Suprapubic skin (tissue), 4 donors: ENCODE measurements around the gene ZSWIM8. TPM values are rescaled to one million over a fixed set of nuclear protein-coding genes. Genes with fewer than 3 reads are reported as not detected.

Experiments used
- DNase-seq, 2 donors: peaks; one replicate each; pipeline ENCODE4 v3.0.0-alpha.2; 2019; ENCODE audit warnings: low spot score in 2 of 2
- H3K27ac ChIP-seq: fragments of 200-600 bp; sonication (generic); one replicate; pipeline ENCODE4 v1.5.1; 2019
- H3K27me3 ChIP-seq: fragments of 200-600 bp; sonication (generic); one replicate; pipeline ENCODE4 v1.5.1; 2019
- H3K36me3 ChIP-seq: fragments of 200-600 bp; sonication (generic); one replicate; pipeline ENCODE4 v1.5.1; 2019
- H3K4me1 ChIP-seq: fragments of 200-600 bp; sonication (generic); one replicate; pipeline ENCODE4 v1.5.1; 2019
- H3K4me3 ChIP-seq: fragments of 200-600 bp; sonication (generic); one replicate; pipeline ENCODE4 v1.5.1; 2019; ENCODE audit warnings: mild to moderate bottlenecking
- H3K9me3 ChIP-seq: fragments of 200-600 bp; sonication (generic); one replicate; pipeline ENCODE4 v1.5.1; 2019
- CTCF ChIP-seq, 2 donors: fragments of 200-600 bp in 1 of 2; fragments of 450-650 bp in 1 of 2; sonication (generic) in 1 of 2; IDR thresholded peaks; one replicate each; pipeline ENCODE4 v1.5.1; 2016 to 2019; ENCODE audit warnings: antibody characterized with exemption in 2 of 2, mild to moderate bottlenecking in 1 of 2, moderate library complexity in 1 of 2
- EP300 ChIP-seq: sonication (generic); formaldehyde crosslinking; IDR thresholded peaks from one replicate; pipeline ENCODE4 v1.6.1; 2017; ENCODE audit warnings: antibody characterized with exemption
- POLR2A ChIP-seq, 2 donors: fragments of 450-650 bp; IDR thresholded peaks; one replicate each; pipeline ENCODE4 v1.6.1; 2017; ENCODE audit warnings: antibody characterized with exemption in 2 of 2, mild to moderate bottlenecking in 2 of 2, moderate library complexity in 2 of 2
- POLR2AphosphoS5 ChIP-seq, 3 donors: sonication (generic); formaldehyde crosslinking; IDR thresholded peaks; one replicate each; pipeline ENCODE4 v1.6.1; 2017; ENCODE audit warnings: antibody characterized with exemption in 3 of 3
- WGBS: methylation state at CpG from one replicate; pipeline ENCODE4 v1.1.5; 2018; 5-methylcytosine and 5-hydroxymethylcytosine counted together
- total RNA-seq, 4 donors: library from RNA; depleted of rRNA; stranded (reverse); fragments of >200 nt; gene quantifications; one replicate each; pipeline ENCODE4 v1.1.0, GENCODE V29; 2016

Gene ZSWIM8
- total RNA-seq, 4 donors from 2014 or later = 86.4 to 203 (median 121) TPM

- no peaks in the 10 kb centered on the region for H3K27me3 ChIP-seq
- TF ChIP-seq POLR2A (IDR thresholded peaks at IDR 0.05) (no peak), EP300 (no peak), POLR2AphosphoS5 (IDR thresholded peaks at IDR 0.05) (no peak), CTCF (IDR thresholded peaks at IDR 0.05) (no peak)
- no peak overlapping the region for H3K4me3 ChIP-seq
- 80% methylated on average over 5 of the region's 5 CpGs for WGBS
- no peaks in the 10 kb centered on the region for H3K4me1 ChIP-seq
- peaks cover 71% of the 10 kb centered on the region for H3K36me3 ChIP-seq
- H3K27ac ChIP-seq = no peak overlapping the region
- no peak for DNase-seq
- no peaks in the 10 kb centered on the region for H3K9me3 ChIP-seq
These were observed 25.8 kb upstream of the ZSWIM8 start for GRCh38 chr10:73759512-73760115.

GRCh38 chr10:73761781-73762180, 23.6 kb upstream of the ZSWIM8 start:
- Histone ChIP-seq H3K36me3 (peaks cover 78% of the 10 kb centered on the region), H3K27me3 (no peaks in the 10 kb centered on the region), H3K9me3 (no peaks in the 10 kb centered on the region), H3K4me3 (no peak overlapping the region), H3K27ac (no peak overlapping the region), H3K4me1 (no peaks in the 10 kb centered on the region)
- DNase-seq = no peak
- WGBS = 95% methylated on average over 1 of the region's 1 CpG
- TF ChIP-seq POLR2AphosphoS5 (IDR thresholded peaks at IDR 0.05) = no peak
- TF ChIP-seq CTCF (IDR thresholded peaks at IDR 0.05) = no peak
- TF ChIP-seq EP300 = no peak
- no peak for TF ChIP-seq POLR2A (IDR thresholded peaks at IDR 0.05)

- DNase-seq = no peak
- Histone ChIP-seq H3K4me3 (no peak overlapping the region), H3K27me3 (no peaks in the 10 kb centered on the region), H3K4me1 (no peaks in the 10 kb centered on the region), H3K36me3 (peaks cover 89% of the 10 kb centered on the region), H3K27ac (no peak overlapping the region), H3K9me3 (no peaks in the 10 kb centered on the region)
- WGBS = 59% methylated on average over 2 of the region's 2 CpGs
- TF ChIP-seq EP300 (no peak), POLR2AphosphoS5 (IDR thresholded peaks at IDR 0.05) (no peak), CTCF (IDR thresholded peaks at IDR 0.05) (no peak), POLR2A (IDR thresholded peaks at IDR 0.05) (no peak)
These were observed 22.5 kb upstream of the ZSWIM8 start for GRCh38 chr10:73762915-73763314.

GRCh38 chr10:73763343-73763742, 22.1 kb upstream of the ZSWIM8 start:
- no peak for DNase-seq
- Histone ChIP-seq H3K36me3 (peaks cover 94% of the 10 kb centered on the region), H3K27ac (no peak overlapping the region), H3K4me3 (no peak overlapping the region), H3K9me3 (no peaks in the 10 kb centered on the region), H3K4me1 (no peaks in the 10 kb centered on the region), H3K27me3 (no peaks in the 10 kb centered on the region)
- TF ChIP-seq POLR2AphosphoS5 (IDR thresholded peaks at IDR 0.05) (no peak), CTCF (IDR thresholded peaks at IDR 0.05) (no peak), POLR2A (IDR thresholded peaks at IDR 0.05) (no peak), EP300 (no peak)
- WGBS = 87% methylated on average over 2 of the region's 2 CpGs

- 85% methylated on average over 6 of the region's 6 CpGs for WGBS
- Histone ChIP-seq H3K4me1 (no peaks in the 10 kb centered on the region), H3K27me3 (no peaks in the 10 kb centered on the region), H3K9me3 (no peaks in the 10 kb centered on the region), H3K27ac (no peak overlapping the region), H3K4me3 (no peak overlapping the region), H3K36me3 (peaks cover 99% of the 10 kb centered on the region)
- DNase-seq = no peak
- TF ChIP-seq EP300 (no peak), POLR2AphosphoS5 (IDR thresholded peaks at IDR 0.05) (no peak), CTCF (IDR thresholded peaks at IDR 0.05) (no peak)
These were observed 20.3 kb upstream of the ZSWIM8 start for GRCh38 chr10:73765066-73765465.
